Colonic mucosa (tissue), 4 donors: ENCODE results near the gene SH3RF2. TPM values are rescaled to one million over a fixed set of nuclear protein-coding genes. Genes with fewer than 3 reads are reported as not detected.

ENCODE experiments used
- DNase-seq: peaks from one replicate; pipeline ENCODE4 v3.0.0-alpha.2; 2020
- H3K27ac ChIP-seq: fragments of 200-600 bp; one replicate; pipeline ENCODE4 v1.8.0; 2021
- H3K27me3 ChIP-seq: fragments of 200-600 bp; one replicate; pipeline ENCODE4 v1.8.0; 2021
- H3K36me3 ChIP-seq: fragments of 200-600 bp; one replicate; pipeline ENCODE4 v1.8.0; 2021
- H3K4me1 ChIP-seq: fragments of 200-600 bp; one replicate; pipeline ENCODE4 v1.8.0; 2021; ENCODE audit warnings: mild to moderate bottlenecking
- H3K4me3 ChIP-seq: fragments of 200-600 bp; one replicate; pipeline ENCODE4 v1.8.0; 2021
- H3K9ac ChIP-seq, 2 donors: one replicate each; pipeline ENCODE4 v1.7.0; 2013; ENCODE audit warnings: control low read depth in 2 of 2, low read depth in 2 of 2, low read length in 2 of 2
- H3K9me3 ChIP-seq: fragments of 200-600 bp; one replicate; pipeline ENCODE4 v1.8.0; 2021
- CTCF ChIP-seq: fragments of 200-600 bp; IDR thresholded peaks from one replicate; pipeline ENCODE4 v1.8.0; 2022; ENCODE audit warnings: antibody characterized with exemption, mild to moderate bottlenecking
- intact Hi-C: fragments of 100-400 bp; cut with DNase I; formaldehyde crosslinking; loops from one replicate; pipeline ENCODE4 v1.14.1; 2022
- total RNA-seq, 2 donors: library from RNA; stranded (reverse); fragmentation: NEBNext Ultra II Directional in 1 of 2; extraction: Animal tissue kit (Norgen Biotek cat#: 25700) in 1 of 2; gene quantifications; one replicate each; pipeline ENCODE4 v1.2.1, GENCODE V29; 2021
- donor health status: healthy.
- donor health status: DM: no; HTN: no; CAD: no.
- donor health status: DM: no; HTN: no; CAD: no.

SH3RF2 gene
- total RNA-seq, 2 donors from 2014 or later, result 58.2 to 59.3 TPM

GRCh38 chr5:146051678-146052077 is 115.3 kb downstream of the SH3RF2 start:
- TF ChIP-seq CTCF, result no peak
- Histone ChIP-seq H3K4me1 (peaks cover 5% of the 10 kb centered on the region), H3K36me3 (no peaks in the 10 kb centered on the region), H3K27ac (no peak overlapping the region), H3K27me3 (no peaks in the 10 kb centered on the region), H3K9me3 (no peaks in the 10 kb centered on the region), H3K4me3 (no peak overlapping the region), H3K9ac (no peak overlapping the region)
- no peak for DNase-seq
- intact Hi-C loops, result loop anchor here (5.0 kb wide), 1 partner anchor 144 kb away; no protein-coding TSS in a partner anchor

GRCh38 chr5:146052780-146053179 is 116.4 kb downstream of the SH3RF2 start:
- no peak for DNase-seq
- Histone ChIP-seq H3K36me3 (no peaks in the 10 kb centered on the region), H3K27ac (no peak overlapping the region), H3K9ac (no peak overlapping the region), H3K27me3 (no peaks in the 10 kb centered on the region), H3K4me3 (no peak overlapping the region), H3K4me1 (peaks cover 4% of the 10 kb centered on the region), H3K9me3 (no peaks in the 10 kb centered on the region)
- intact Hi-C loops, result loop anchor here (5.0 kb wide), 1 partner anchor 145 kb away; no protein-coding TSS in a partner anchor
- TF ChIP-seq CTCF, result no peak

DNA sequence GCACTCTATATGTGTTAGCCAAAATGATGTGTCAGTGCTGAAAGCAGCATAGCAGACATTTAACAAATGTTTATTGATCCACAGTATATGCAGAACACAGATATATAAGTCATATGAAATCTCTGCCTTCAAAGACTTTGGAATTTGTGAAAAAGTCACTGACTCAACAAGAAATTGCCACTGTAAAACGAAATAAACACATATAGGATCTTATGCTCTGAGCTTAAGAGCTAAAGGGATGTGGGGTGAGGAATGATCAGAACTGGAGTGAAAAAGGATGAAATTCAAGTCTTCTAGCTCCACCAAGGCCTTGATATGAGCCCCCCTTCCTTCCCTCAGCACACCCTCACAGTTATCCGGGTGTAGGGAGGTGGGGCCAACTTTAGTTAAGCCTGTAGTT is 119.1 kb downstream of the SH3RF2 start:
- Histone ChIP-seq H3K4me1 (no peaks in the 10 kb centered on the region), H3K27me3 (no peaks in the 10 kb centered on the region), H3K9ac (no peak overlapping the region), H3K27ac (no peak overlapping the region), H3K36me3 (no peaks in the 10 kb centered on the region), H3K9me3 (no peaks in the 10 kb centered on the region), H3K4me3 (no peak overlapping the region)
- no peak for DNase-seq
- no peak for TF ChIP-seq CTCF
- intact Hi-C loops, result no loop called here

GRCh38 chr5:146059460-146060220 is 123.3 kb downstream of the SH3RF2 start:
- no peak for TF ChIP-seq CTCF
- Histone ChIP-seq H3K9ac (no peak overlapping the region), H3K4me3 (no peak overlapping the region), H3K4me1 (no peaks in the 10 kb centered on the region), H3K9me3 (no peaks in the 10 kb centered on the region), H3K36me3 (peaks cover 5% of the 10 kb centered on the region), H3K27ac (no peak overlapping the region), H3K27me3 (no peaks in the 10 kb centered on the region)
- intact Hi-C loops, result no loop called here
- no peak for DNase-seq

DNA sequence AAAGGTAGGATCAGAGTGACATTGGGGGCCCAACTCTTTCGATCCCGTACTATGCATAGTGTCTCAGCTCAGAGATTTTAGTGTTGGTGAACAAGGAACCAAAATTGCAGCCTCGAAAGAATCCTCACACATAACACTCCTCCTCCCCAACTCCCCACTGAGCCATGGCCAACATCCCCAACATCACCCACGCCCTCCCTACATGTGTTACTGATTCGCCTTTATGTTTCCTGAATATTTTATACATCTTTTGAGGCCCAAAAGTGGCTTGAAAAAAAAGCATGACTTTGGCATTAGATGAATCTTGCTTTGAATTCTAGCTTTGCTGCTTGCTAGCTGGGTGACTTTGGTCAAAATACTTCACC is 123.8 kb downstream of the SH3RF2 start:
- intact Hi-C loops, result no loop called here
- H3K27ac ChIP-seq, result no peak overlapping the region
- H3K4me3 ChIP-seq, result no peak overlapping the region
- TF ChIP-seq CTCF, result no peak
- H3K9me3 ChIP-seq, result no peaks in the 10 kb centered on the region
- H3K36me3 ChIP-seq, result peaks cover 5% of the 10 kb centered on the region
- H3K4me1 ChIP-seq, result no peaks in the 10 kb centered on the region
- no peak for DNase-seq
- no peak overlapping the region for H3K9ac ChIP-seq
- H3K27me3 ChIP-seq, result no peaks in the 10 kb centered on the region
